ENCODE measurements around the gene LTBP2.

LTBP2 gene

DNA sequence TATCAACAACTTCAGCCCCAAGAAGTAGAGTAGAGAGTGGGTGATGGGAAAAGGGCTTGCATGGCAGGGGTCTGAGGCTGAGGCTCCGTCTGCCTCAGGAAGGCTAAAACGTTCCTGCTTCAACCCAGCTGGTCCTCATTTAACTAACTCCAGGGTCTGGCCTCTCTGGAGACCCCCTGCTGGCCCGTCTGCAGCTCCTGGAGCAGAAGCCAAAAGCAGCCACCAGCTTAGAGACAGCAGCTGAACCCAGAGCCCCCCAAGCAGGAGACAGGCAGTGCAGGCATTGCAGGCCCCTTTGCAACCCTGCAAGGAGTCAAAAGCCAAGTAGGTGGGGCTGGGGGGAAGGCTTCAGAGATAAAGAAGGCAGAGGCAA is 25.1 kb upstream of the LTBP2 start:
- DNase-seq = no peak

DNA sequence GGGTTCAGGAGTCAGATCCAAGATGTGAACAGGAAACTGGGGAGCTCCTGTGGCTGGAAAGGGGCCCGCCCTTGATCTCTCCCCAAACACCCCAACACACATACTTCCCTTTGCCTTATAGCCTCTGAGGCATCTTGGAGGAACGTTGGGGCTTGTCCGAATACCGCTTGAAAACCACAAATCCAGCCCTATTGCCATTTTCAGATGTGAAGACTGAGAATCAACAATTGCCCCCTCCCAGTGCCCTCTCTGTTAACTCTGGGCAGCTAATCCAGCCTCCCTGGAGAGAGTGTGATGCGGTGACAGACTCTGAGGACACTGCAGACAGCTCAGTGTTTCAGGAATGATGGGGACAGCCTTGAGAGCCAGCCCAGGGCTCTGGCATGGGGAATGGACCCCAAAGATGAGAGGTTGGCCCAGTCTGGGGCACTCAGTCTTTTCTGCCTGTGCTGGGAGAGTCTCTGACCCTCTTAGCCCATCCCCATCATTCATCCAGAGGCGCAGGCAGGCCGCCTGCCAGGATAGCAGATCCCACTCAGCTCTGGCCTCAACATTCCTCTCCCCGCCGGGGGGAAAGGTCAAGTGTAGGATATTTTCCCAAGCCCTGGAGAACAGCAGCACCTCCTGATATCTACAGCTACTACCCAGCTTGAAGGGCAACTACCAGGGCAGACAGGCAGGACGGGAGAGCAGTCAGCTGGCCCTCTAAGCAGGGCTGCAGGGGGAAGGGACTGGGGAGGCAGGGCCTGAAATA is 24.6 kb upstream of the LTBP2 start:
- DNase-seq = no peak

DNA sequence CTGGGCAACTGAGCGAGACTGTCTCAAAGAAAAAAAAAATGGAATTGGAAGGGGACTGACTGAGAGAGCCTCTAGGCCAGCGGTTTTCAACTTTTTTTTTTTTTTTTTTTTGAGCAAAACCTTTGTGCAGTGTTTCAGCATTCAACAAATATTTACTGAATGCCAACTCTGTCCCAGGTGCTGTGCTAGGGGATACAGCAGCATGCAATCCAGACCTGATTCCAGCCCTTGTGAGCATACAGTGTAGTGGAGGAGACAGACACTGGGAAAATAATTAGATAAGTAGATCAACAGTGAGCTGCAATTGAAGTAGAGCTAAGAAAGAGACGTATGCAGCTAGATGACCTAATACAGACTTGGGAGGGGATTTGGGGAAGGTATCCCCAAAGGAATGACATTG is 23.8 kb upstream of the LTBP2 start:
- no peak for DNase-seq

DNA sequence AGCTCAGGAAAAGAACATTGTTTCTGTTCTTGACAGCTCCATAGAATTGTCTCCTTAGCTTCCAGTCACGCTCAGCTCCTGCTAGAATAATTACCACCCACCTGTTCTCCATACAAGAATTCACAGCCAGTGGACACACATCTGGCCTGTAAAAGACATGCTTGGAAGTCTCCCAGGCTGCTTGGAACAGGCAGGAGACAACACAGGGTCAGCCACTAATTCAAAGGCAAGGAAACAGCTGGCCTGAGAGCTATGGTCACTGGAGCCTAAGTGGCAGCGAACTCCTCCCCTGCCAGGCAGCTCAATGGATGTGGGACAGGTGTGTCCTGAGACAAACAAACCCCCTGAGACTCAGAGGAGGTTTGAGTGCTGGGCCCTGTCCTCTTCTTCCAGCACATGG is 22.9 kb upstream of the LTBP2 start:
- no peak for DNase-seq

DNA sequence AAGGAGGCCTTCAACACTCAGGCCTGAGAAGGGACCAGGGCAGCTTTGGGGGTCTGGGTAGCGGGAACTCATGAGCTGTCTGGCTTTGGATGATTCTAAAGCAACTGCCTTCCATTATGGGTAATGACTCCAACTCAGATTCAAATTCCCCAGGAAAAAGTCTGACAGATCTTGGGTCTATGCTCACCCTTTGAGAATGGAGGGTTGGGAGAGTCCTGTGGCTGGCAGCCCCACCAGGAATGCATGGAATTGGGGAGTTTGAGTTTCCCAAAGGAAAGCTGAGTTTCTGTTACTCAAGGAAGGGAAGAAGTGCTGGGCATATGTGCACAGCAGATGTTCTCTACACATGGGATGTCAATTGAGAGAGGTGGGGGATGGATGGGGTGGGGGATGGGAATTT is 22.4 kb upstream of the LTBP2 start:
- DNase-seq = no peak

DNA sequence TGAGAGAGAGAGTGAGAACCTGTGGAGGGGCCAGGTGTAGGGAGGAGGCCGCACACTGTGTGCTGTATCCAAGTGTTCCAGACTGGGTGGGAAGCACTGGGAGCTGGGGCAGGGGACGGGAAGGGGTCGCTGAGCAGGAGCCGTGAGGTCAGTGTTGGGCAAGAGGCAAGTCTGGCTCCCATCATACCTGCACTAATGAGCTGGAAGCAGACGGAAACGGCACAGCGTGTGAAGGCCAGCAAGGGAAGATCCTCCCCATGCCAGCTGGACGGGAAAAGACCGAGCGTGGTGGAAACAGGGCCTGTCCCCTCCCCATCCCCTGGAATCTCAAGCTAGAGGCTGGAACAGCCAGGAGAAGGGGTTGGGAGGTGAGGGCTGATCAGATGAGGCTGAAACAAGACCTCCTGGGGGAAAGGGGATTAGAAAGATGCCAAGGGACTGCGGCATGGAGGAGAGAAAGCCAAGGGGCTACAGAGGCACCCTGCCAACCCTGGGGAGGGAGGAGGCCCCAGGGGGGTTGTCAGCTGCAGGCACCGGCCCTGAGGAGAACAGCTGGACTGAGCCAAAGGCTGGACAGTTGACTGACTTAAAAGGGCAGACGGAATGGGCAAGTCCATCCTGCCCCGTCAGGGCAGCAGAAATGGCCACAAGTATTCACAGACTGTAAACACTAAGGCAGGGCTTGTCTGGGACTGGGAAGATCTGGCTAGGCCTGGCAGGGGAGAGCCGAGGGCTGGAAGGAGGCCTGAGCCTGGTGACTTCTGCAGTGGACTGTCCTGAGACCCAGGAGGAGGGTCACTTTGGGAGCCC is 19.0 kb upstream of the LTBP2 start:
- DNase-seq = no peak

DNA sequence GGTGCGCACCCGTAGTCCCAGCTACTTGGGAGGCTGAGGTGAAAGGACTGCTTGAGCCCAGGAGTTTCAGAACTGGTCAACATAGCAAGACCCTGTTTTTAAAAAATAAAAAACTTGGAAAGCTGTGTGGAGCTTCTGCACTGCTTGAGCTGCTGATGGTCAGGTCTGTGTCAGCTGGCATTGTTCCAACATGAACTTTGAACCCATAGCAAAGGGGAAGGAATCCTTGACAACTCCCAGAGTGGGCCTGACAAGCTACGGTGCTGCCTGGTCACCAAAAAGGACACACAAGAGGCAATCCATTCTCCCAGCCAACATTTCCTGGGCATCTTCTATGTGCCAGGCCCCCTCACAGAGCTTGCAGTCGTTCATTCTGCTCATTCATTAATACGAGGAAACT is 16.4 kb upstream of the LTBP2 start:
- no peak for DNase-seq

DNA sequence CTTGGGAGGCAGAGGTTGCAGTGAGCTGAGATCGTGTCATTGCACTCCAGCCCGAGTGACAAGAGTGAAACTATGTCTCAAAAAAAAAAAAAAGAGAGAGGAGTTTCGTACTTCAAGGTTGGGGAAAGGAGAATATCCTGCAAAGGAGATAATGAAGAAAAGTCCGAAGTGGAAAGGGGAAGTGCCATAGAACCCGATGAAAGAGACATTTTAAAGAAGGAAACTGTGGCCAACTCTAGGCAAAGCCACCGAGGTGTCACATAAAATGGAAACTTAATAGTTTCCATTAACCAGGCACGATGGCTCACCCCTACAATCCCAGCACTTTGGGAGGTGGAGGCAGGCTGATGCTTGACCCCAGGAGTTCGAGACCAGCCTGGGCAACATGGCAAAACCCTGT is 15.0 kb upstream of the LTBP2 start:
- DNase-seq = no peak

DNA sequence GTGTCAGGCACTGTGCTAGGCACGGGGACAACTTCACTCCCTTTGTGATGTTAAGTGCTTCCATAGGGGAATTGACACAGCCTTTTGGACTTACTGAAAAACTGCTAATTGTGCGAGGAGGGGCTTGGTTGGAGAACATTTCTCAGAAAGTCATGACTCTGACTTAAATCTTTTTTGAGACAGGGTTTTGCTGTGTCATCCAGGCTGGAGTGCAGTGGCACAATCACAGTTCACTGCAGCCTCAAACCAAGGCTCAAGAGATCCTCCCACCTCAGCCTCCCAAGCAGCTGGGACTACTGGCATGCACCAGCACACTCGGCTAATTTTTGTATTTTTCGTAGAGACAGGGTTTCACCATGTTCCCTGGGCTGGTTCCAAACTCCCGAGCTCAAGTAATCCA is 10.2 kb upstream of the LTBP2 start:
- no peak for DNase-seq

DNA sequence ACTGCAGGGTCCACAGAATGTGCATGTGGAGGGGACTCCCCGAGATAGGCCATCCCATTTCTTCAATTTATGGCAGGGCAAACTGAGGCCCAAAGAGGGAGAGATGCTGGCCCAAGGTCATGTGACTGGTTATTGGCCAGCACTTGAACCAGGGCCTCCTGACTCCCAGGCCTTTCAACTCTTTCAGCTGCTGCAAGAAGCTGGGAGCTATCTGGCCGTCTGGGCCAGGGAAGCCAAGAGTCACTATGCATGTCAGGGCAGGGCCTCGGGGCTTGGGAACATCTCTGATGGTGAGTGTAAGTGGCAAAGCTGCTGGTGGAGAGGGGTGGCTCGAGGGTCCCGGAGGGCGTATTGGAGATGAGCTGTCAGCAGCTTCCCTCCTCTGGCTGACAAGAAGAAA is 9.5 kb upstream of the LTBP2 start:
- no peak for DNase-seq

DNA sequence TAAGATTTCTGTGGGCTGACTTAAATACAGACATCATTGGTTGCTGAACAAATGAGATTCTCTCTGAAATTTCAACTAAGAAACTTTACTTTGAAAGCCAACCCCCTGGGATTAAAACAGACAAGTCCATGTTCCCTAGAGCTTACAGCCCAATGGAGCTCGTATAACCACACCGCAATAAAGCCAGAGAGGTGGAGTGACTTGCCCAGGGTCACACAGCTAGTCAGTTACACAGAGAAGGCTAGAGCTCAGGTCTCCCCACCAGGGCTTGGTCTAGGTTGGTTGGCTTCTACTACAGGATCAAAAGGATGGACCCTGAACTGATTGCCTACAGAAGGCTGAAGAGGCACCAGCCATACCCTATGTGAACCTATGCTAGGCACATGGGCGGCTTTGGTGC is 8.9 kb upstream of the LTBP2 start:
- DNase-seq = no peak

DNA sequence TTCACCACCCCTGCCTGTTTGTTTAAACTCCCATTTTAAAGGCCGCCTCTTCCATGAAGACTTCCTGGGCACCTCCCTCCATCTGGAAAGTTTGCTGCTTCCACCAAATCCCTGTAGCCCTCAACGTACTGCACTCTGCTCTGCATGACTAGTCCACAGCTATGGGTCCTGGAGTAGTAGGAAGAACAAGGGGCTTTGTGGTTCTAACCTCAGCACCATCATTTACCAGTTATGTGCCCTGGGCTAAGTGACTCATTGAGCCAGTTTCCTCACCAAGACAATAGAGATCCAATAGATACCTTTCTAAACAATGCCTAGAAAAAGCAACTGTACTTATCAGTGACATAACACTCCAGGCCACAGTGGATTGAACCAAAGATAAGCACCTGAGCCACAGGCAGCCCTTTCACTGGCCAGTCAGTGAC is 8.5 kb upstream of the LTBP2 start:
- DNase-seq = no peak

DNA sequence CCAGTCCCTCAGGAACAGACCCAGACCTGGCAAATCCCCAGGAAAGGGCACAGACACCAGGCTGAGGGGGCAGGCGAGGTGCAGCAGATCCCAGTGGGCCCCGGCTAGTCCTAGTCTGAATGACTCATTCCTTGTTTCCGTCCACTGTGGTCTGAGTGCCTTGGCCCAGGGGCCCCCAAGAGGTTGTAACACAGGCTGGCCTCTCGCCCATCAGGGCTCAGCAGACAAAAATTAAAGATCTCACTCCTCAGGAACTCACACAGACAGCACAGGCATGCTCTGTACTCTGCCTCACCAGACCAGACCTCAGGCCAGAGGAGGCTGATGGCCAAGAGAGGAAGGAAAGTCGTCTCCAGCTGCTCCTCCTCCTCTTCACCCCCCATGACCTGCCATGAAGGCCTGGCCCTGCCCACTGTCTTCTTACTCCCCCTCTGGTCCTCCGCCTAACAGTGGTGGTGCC is 7.7 kb upstream of the LTBP2 start:
- no peak for DNase-seq

DNA sequence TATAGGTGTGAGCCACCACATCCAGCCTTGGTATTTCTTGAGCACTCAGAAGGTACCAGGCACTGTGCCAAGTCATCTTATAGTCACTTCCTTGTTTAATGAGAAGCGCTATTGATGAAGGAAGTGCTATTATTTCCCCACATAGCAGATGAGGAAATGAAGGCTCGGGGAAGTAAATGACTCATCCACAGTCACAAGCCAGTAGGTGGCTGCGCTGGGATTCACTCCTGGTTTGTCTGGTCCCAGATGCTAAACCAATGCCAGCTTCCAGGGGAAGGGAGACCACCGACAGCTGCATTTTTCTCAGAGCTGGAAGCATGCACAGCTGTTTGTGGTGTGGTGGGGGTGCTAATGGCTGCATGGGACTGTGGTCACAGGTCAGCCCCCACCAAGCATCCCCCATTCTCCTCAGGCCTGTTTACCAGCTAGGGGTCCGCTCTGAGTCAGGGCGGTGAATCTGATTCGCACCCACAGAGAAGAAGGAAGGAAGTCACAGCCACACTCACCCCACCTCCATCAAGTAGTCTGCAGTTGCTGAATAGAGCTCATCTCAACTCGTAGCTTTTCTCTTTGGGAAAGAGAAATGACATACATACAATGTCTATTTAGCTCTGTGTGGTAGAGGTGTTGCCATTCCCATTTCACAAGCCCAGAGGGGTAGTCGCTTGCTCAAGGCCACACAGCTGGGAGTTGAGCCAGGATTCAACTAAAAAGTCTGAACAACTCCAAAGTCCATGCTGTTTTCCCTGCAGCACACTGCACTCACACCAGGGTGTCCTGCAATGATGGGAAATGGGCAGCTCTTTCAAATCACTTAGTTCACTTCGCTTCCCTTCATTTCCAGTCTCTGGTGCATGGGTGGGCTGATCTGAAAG is 6.3 kb upstream of the LTBP2 start:
- no peak for DNase-seq

DNA sequence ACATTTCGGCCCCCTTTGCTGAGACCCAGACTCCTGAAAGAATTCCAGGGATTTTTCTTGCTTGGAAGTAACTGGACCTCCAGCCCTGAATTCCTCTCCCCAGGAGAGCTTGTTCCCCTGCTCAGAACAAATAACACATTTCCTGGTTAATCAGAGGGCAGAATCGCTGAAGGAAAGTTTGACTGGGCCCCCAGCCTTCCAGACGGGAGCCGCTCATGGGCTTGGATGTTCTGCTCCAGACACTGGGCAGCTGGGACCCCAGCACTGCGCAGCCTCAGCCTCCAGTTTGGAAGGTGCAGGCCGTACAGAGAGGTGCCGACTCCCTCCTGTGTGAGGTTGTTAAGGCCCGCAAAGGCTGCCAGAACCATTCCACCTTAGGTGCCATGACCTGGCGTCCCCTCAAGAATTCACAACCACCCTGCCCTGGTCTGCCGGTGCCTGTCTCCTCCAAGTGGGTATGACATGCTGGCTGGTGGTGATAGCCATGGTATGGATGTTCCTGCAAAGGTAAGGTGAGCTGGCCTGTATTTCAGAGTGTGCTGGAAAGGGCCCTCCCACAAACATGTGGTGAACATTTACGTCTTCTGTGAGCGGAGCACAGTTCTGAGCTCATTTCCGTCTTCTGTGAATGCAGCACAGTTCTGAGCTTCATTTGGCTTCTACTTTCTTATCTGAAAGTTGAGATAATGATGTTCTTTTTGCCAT is 5.1 kb upstream of the LTBP2 start:
- no peak for DNase-seq

DNA sequence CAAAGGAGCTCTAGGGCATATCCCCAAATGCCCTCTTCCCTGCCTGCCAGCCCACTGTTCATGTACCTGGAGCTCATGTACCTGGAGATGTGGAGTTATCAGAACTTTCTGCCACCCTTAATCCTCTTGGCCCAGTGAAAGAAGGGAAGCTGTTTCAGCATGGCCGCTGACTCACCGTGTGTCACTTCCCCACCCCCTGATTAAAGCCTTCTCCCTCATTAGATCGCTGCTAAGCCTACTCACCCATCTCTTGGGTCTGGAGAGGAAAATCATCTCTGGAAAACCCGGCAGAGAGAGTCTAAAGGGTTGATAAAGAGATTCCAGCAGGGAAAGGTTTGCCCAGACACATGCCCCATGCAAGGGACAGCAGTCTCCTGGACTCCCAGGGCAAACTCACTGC is 4.5 kb upstream of the LTBP2 start:
- no peak for DNase-seq

DNA sequence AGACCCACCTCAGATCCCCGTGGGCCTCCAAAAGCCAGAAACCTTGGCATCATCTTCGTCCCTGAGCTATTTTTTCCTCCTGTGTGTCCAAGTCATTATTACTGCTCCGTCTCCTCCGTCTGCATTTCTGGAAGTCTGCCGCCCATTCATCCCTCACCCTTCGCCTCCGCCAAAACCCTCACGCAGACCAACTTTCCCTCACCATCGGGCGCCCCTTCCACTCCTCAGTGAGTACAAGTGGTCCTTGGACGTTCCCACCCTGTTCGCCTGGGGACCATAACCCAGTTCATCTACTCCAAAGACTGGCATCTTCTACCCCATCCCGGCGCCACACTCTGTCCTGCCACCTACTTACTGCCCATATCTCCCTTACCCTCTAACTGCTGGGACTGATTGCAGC is 3.7 kb upstream of the LTBP2 start:
- no peak for DNase-seq

DNA sequence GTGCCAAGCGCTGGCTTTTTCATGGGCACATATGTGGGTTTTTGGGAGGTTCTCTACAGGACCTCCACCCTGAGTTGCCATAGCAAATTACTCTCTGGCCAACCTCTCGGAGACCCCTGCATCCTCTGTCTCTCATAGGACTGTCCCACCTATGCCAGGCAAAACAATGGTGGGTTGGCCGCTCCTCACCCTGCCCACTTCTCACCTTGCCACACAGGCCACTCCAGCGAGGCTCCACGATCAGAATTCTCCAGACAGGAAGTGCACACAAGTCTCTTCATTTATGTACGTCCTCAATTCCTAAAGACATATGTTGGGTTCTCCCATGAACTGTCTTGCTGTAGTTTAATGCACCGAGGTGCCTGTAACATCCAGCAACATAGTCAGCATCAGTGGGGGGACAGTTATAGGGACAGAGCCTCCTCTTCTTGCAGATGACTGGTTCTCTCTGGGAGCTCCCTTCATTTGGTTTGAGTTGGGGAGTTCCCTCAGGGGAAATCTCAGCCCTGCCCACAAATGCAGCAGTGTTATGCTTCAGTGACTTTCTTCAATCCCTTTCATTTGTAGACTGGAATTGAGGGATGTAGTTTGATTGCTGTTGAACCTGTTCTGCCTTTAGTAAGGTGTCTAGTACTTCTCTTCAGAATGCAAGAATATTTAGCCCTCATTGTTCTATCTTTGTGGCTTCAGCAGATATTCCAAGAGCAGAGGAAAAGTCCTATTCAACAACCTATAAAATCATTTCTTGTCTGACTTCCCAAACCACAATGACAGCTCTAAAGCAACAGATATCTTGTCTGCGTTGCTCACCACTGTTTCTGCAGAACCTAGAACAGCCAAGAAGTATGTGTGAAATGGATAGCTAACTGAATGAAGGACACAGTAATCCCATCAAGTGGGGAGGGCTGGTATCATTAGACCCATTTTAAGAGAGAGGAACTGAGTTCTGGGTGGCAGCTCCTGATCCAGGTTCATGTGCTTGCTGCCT is 2.8 kb upstream of the LTBP2 start:
- DNase-seq = no peak

DNA sequence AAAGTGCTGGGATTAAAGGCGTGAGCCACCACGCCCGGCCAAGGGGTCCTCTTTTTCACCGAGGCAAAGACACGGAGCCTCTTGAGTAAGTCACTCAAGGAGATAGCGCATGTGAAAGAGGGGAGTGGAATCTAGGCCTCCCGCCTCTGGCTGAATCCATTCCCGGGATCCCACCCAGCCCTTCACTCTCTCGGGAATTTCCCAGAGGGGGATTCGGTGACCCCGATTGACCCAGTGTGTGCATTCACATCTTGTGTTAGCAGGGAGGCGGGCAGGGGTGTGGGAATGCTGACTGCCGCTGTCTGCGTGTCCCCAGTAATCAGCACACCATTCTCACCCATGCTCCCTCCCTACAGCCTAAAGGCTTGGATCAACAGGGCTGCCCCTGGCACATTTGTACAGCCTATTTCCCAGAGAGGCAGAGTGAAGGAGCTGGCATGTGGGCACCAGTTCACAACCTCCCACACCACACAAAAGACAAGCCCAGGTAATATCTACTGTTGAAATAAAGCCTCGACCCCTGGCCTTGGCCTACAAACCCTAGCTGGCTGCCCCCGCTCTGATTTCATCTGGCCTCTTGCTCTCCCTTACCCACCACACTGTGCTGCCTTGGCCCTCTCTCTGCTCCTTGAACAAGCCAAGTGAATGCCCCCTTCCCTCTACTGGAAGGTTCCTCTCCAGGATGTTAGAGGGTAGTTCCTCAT is 1.3 kb upstream of the LTBP2 start:
- DNase-seq = no peak

DNA sequence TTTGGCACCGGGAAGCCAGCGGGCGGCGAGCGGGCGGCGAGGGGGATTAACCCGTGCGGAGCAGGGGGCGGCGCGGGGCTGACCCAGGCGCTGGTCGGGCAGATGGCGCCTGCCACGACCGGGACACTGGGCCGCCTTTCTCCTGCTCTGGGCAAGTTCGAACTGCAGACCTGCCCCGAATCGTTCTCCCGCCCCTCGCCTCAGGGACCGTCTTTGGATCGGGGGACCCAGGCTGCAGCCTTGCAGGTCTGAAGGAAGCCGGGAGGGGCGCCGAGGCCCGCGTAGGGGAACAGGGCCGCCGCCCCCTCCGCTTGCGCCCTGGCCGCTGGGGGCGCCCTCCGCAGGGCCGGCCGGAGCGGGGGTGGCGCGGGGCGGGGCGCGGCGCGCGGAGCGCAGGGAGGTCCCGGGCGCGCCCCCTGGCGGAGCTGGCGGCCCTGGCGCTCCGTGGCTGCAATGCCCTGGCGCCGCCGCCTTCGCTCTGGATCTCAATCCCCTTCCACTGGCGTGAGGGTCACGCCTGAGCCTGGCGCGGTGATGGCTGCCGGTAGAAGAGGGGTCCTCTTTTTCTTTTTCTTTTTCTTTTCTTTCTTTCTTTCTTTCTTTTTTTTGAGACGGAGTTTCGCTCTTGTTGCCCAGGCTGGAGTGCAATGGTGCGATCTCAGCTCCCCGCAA is 449 bp upstream of the LTBP2 start:
- peak; percentile 38 for DNase-seq

Data from NCI-H1048 (cell line).